CD4-positive, alpha-beta T cell treated with Interleukin-12 subunit alpha and Interleukin-12 subunit beta, for 1 hour (primary cell): ENCODE data around the gene CAMK1D.
"Not testable (repeated sequence)": the region's sequence is repeated elsewhere in the genome, so short reads cannot be mapped to it uniquely, and the experiment has no call there.

ENCODE experiments used
- DNase-seq: peaks from one replicate; pipeline ENCODE4 v3.0.0-alpha.2; 2020

CAMK1D gene

GRCh38 chr10:12526311-12526710 lies 177.0 kb downstream of the CAMK1D start:
- DNase-seq = no peak

DNA sequence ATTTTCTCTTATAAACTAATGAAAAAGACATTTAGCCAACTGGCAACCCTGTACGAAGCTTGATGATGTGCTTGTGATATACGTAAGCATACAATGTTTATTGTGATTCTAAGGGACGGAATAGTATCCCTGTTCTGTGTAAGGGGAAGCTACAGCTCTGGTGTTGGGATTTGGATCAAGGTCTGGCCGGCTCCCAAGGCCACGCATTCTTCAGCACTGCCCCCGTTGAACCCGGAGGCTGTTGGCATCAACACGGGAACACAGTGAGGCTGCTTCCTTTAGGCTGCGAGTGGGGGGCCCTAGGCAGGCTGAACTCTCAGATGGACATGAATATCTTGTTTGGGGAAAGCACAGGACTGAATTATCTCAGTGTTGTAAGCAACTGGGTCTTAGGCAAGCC lies 180.6 kb downstream of the CAMK1D start:
- DNase-seq = no peak

DNA sequence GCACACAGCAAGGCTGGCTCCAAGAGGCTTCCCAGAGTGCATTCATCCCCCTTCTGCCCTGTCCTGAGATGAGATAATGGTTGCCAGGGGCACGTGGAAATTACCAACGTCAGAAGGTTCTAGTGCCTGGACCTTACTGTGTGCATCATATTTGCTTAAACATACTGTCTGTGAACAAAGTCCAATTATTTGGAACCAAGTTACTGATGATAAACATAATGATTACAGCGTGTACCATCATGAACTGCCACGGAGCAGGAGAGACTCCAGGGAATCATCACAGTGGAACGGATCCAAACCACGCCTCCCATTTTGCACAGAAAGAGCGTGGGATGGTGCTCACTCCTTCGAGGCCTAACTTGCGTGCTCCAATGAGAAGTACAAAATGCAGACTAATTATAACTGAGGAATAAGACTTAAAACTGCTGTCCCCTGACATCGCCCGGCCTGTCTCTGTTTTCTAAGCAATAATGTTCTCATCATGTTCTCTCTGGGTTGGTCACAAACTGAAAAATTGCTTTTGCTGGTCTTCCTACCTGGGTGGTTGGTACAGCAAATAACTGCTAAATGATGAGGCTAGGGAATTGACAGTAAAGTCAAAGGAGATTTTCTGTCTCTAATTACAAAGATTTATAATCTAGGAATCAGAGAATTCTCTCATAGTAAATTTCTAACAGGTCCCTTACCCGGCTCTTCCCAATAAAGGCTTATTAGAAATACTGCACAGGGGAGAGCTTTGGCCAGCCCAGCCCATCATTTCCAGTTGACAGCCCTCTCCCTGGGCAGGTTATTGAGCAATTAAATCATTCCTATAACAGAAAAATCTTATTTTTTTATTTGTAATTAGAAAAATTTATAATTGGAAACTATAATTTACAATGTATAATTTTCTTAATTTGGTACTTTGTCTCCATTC lies 182.2 kb downstream of the CAMK1D start:
- no peak for DNase-seq

GRCh38 chr10:12533151-12533550 lies 183.8 kb downstream of the CAMK1D start:
- no peak for DNase-seq

GRCh38 chr10:12533723-12534122 lies 184.4 kb downstream of the CAMK1D start:
- DNase-seq = no peak

GRCh38 chr10:12534824-12535223 lies 185.5 kb downstream of the CAMK1D start:
- no peak for DNase-seq

GRCh38 chr10:12535656-12536055 lies 186.3 kb downstream of the CAMK1D start:
- DNase-seq = no peak

- no peak for DNase-seq
Observed at GRCh38 chr10:12538491-12538995, 189.2 kb downstream of the CAMK1D start.

DNA sequence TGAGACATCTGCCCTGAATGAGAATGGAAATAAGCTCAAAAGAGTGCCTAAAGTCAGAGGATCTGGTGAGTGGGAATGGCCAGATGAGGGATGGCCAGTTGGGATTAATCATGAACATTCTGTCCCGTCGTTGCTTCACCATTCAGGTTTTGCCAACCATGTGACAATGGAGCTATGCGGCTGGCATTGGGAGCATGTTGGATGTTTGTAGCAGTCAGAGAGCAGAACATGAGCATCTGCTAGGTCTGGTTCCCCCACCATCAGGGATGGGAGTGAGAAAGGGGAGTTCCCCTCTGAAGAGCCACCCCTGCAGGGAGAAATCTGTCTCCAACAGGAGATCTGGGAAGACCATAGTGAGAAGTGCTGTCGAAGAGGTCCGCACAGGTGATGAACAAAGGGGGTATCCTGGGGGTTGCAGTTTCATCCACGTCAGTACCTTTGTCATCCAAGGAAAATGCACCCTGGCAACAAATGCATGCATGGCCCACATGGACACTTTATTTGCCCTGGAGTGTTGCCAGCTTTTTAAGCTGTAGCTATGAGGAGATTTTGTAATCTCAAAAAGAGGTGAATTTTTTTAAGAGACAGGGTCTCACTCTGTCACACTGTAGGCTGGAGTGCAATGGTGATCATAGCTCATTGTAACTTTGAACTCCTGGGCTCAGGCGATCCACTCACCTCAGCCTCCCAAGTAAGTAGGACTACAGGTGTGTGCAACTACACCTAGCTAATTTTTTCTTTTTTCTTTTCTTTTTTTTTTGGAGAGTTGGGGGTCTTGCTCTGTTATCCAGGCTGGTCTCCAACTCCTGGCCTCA lies 190.2 kb downstream of the CAMK1D start:
- no peak for DNase-seq

GRCh38 chr10:12540341-12540781 lies 191.0 kb downstream of the CAMK1D start:
- no peak for DNase-seq

- DNase-seq = no peak
Observed at GRCh38 chr10:12541446-12542067, 192.2 kb downstream of the CAMK1D start.

- no peak for DNase-seq
Observed at GRCh38 chr10:12542133-12542670, 192.9 kb downstream of the CAMK1D start.

DNA sequence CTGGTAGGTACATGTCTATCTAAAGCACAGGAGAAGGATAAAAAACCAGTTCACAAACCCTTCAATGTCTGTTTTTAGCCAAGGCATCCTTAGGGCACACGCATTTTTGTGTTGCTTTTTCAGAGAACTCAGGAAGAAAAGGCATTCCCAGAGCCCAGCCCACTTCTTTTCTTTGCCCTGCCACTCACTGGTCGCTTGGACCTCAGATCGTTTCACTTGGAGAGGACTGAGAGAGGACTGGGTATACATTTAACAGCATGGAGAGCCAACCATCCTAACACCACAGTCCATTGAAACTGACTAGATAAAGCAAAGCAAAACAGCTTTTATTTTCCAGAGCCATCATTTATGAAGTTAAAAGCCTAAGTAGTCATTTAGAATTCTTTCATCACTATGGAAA lies 194.2 kb downstream of the CAMK1D start:
- DNase-seq = no peak

- not testable (repeated sequence) for DNase-seq
Observed at GRCh38 chr10:12546160-12546802, 196.9 kb downstream of the CAMK1D start.

GRCh38 chr10:12547301-12547771 lies 198.0 kb downstream of the CAMK1D start:
- peak; percentile 6 for DNase-seq

- DNase-seq = no peak
Observed at GRCh38 chr10:12549297-12549696, 199.9 kb downstream of the CAMK1D start.

GRCh38 chr10:12550994-12551393 lies 201.6 kb downstream of the CAMK1D start:
- no peak for DNase-seq

- DNase-seq = no peak
Observed at GRCh38 chr10:12556039-12556438, 206.7 kb downstream of the CAMK1D start.

GRCh38 chr10:12559578-12560178 lies 210.3 kb downstream of the CAMK1D start:
- no peak for DNase-seq

- DNase-seq = no peak
Observed at GRCh38 chr10:12561307-12561706, 212.0 kb downstream of the CAMK1D start.

DNA sequence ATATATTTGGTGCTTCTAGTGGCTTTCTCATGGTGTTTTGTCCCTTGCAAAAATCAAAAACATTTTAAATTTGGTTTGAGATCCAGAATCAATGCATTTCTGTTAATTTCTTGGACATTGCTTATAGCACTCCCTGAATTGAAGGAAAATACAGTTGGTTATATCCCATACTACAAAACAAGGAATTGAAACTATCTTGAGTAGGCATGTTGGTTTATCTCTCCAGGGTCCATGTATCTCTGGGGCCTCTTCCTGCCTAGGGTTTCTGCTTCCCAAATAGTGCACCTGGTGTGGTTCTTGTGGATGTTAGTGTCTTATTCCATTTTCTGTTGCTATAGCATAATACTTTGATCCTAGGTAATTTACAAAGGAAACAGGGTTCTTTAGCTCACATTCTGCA lies 212.4 kb downstream of the CAMK1D start:
- DNase-seq = no peak

DNA sequence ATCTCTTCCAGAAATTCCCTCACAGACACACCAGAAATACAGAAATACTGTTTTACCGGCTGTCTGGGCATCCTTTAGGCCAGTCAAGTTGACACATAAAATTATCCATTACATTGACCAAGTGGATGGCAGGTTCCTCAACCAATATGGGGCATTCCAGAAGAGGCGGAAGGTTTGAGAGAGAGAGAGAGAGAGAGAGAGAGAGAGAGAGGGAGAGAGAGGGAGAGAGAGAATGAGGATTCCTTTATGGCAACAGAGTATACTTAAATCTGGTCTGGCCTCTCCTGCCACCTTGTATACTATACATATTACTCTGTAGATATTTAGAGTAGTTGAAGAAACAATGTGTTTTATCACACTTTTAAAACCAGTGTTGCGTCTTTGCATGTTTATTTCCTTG lies 214.1 kb downstream of the CAMK1D start:
- DNase-seq = no peak
